Stimulated activated CD8-positive, alpha-beta memory T cell treated with anti-CD3 and anti-CD28 coated beads, Interleukin-4, amount 100 ng/mL, for 48 hours (primary cell): Measurements from ENCODE around the gene PALM3.

Source experiments
- DNase-seq: peaks from one replicate; pipeline ENCODE4 v3.0.0-alpha.2; 2020

The PALM3 gene, protein sequence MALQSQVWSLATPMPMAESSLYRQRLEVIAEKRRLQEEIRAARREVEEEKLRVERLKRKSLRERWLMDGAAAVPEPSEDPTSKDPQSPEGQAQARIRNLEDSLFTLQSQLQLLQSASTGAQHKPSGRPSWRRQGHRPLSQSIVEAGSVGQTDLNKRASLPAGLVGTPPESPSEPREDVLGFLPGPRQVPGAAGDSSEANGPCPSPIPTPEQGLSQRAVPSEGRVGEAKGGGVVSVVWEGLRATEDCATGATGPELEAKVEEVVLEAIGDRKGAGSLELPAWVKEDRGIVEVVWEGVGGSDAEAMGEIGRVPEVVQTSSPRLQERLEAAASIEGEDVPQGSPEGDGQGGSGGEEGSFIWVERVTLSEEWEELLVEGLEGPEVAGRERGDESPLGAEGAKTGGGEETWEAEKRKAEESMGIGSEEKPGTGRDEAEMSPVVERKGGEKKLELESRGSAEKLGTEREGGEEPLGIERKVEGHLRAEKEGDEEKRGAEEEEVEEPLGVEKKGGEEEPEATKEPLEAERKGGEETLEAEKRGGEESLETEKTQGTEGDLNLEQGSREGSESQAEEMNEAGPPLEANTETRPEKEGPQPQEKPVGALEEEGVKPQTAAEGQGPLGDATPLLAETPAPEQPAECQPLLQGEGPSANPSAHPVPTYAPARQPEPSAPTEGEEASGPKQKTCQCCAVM

DNA sequence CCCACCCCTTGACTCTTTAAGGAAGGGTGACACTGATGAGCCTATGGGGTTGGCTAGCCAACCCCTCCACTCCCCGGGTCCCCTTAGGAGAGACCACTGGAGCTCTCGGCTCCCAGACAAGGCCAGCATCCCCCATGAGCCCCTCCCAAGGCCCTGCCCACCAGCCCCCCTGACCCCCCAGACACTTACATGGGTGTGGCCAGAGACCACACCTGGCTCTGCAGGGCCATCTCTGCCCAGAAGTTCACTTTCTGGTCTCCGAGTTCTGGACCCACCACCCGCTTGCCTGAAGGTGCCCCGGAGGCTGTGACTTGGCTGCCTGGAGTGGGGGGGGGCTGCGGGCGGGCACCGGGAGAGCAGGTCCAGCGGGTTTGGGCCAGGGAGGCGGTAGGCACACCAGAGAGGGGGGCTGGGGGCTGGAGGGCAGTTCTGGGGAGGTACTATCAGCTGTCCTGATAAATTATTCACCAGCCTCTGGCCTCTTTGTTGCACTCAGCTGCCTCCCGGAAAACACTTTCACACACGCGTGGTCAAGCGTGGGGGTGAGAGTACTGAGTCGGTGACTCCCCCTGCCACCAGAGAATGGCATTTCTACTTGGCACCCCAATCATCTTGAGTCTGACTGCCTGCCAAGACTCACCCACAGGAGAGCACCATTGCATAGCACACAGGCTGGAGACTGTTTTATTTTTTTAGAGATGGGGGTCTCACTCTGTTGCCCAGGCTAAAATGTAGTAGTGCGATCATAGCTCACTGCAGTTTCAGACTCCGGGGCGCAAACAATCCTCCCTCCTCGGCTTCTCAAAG is at the start of gene PALM3:
Gene PALM3 (minus strand): TSS at position 326 of the 807 bp plus-strand sequence. CDS start 96 bp downstream, at position 230.
- DNase-seq: no peak

DNA sequence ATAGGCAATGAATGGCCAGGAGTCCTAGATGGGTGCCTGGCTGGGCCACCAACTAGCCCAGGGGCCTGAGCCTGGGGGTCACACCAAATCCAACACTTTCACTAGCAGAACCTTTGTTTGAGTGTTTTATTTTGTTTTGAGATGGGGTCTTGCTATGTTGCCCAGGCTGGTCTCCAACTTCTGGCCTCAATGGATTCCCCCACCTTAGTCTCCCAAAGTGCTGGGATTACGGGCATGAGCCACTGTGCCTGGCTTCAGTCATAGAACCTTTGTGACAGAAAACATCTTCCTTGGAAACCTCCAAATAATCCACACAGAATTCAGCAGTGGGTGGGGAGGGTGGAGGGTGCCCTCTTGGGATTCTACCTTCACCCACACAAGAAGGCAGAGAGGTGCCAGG is 49.6 kb upstream of the PALM3 start:
- DNase-seq: no peak

GRCh38 chr19:14110650-14111049 is 48.8 kb upstream of the PALM3 start:
- DNase-seq: no peak

DNA sequence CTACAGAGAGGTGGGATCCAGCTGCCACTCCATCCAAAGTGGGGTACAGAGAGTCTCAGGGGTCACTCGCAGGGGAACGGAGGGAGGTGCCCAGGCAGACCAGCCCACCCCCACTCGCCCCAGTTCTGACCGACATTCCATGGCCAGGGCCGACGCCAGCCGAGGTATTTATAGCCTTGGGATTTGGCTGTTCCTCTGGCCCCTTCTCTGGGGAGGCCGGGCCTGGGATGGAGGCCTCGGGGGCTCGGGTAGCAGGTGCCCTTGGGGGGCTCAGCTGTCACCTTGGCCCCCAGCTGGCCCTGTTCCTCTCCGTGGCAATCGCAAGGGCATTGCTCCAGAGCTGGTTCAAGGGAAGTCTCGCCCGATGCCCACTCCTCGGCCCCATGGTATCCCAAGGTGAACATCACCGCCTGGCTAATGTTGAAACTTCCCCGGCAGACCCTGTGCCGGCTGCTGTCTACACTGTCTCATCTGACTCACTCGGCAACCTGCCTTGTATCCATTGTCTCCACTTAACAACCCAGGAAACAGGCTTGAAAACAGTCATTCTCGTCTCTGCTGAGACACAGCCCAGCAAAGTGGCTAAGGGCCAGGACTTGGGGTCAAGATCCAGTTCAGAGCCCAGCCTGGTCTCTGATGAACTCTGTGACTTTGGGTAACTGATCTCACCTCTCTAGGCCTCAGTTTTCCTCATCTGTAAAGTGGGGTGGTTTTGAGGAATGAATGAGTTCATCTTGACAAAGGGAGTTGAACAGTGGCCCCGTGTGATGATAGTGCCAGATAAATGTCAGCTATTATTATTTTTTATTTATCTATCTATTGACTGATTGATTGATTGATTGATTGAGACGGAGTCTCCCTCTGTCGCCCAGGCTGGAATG is 45.9 kb upstream of the PALM3 start:
- DNase-seq: no peak

DNA sequence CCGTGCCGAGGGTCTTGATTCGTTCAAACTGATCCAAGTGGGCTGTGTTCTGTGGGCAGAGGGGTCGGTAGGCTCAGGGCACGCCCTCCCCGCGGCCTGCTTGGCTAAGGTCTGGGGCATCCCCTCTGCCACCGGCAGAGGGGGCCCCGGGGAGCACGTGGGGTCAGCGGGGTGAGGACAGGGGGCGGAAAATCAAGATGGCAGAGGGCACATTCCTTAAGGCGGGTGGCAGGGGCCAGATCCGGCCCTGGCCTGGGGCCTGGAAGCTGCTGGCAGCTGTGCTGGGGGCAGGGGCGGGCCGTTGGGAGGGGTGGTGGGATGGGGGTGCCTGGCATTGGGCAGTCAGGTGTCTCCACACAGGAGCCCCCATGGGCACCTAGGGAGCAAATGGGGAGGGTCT is 45.0 kb upstream of the PALM3 start:
- no peak for DNase-seq

- DNase-seq: no peak
Observed at GRCh38 chr19:14105680-14106079, 43.8 kb upstream of the PALM3 start.

GRCh38 chr19:14103310-14103709 is 41.4 kb upstream of the PALM3 start:
- no peak for DNase-seq

DNA sequence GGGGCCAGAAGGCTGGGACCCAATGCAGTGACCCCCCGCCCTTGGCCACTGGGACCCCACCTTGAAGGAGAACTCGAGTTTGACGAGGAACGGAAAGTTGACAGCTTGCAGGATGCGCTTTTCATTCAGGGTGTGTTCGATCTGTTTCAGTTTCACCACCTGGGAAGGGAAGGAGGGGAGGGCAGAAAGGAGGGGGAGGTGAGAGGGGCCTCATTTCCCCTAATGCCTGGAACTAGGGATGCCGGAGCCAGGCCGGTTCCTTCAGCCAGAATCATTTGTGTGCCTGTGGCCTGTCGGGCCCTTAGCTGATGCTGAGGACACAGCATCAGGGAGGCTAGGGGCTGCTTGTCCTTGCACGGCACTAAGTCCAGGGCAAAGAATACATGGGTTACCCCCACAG is 40.9 kb upstream of the PALM3 start:
- DNase-seq: no peak

DNA sequence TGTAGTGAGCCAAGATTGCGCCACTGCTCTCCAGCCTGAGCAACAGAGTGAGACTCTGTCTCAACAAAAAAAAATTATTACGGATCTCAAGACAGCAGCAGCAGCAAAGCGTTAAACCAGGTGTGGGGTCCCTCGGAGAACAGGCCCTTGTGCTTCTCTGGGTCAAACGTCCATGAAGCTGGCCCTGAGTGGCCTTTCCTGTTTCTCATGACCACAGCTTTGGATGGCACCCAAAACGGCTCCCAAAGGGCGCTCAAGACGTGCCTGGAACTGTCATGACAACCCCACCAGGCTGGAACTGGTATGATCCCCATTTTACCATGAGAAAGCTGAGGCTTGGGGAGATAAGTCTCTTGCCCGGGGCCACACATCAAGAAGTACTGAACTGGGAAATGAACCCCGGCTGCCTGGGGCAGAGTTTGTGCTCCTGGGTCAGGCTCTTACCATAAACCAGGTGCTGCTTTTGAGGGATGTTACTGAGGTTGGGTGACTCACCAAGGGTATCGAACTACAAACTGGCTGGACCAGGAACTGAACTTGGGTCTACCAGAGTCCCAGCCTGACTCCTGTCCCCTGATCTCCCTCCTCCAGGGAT is 40.3 kb upstream of the PALM3 start:
- DNase-seq: no peak

GRCh38 chr19:14101003-14101545 is 39.2 kb upstream of the PALM3 start:
- no peak for DNase-seq

DNA sequence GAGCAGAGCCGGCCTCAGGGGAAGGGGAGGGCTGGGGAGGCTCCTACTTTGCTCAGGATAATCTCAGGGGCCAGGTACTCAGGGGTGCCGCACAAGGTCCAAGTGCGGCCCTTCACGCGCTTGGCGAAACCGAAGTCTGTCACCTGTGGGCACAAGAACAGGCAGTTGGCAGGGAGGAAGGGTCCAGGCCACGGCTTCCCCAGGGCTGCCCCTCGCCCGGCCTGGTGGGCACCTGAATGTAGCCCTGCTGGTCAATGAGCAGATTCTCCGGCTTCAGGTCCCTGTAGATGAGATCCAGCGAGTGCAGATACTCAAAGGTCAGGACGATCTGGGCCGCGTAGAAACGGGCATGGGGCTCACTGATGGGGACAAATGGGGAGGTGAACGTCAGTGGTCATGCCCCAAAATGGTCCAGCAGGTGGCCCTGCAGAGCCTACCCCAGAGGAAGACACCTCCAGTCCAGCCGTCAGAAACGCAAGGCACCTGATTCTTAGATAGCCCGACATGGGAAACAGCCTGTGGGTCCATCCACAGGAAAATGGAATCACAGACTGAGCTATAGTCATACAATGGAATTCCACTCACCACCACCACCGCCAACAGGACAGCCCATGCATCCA is 35.8 kb upstream of the PALM3 start:
- no peak for DNase-seq

DNA sequence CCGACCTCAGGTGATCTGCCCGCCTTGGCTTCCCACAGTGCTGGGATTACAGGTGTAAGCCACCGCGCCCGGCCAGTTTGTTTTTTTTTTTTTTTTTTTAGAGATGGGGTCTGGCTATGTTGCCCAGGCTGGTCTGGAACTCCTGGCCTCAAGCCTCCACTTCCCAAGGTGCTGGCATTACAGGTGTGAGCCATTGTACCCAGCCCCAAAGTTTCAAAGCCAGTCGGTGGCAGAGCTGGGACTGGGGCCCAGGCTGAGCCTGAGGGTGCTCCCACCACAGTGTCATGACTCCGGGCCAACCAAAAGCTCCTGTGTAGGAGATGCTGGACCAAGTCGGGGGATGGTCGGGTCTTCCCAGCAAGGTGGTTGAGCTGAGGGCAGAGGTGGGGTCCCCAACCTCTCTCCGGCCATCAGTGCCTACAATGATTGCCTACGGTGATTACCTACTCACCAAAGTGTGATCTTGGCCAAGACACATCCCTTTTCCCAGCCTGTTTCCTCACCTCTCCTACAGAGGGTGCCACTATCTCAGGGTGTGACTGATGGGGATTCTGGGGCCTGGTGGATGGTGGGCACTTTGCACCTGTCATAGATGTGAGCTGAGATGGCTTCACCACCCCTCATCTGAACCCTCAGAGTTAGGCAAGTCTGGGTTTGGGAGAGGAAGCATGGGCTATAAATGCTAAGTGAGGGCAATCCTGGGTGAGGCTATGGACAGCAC is 34.6 kb upstream of the PALM3 start:
- no peak for DNase-seq

DNA sequence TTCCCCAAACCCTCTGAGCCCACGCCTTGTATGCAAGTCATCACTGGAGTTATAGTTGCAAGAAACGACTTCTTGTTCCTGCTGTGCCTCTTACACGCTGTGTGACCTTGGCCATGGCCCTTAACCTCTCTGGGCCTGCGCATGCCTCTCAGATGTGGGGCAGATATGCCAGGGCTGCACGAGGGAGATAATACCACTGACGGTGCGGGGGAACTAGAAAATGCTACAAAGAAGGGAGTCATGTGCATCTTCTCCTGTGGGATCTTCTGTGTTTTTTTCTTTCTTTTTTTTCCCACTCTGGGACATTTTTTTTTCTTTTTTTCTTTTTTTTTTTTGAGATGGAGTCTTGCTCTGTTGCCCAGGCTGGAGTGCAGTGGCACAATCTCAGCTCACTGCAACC is 33.0 kb upstream of the PALM3 start:
- DNase-seq: no peak

DNA sequence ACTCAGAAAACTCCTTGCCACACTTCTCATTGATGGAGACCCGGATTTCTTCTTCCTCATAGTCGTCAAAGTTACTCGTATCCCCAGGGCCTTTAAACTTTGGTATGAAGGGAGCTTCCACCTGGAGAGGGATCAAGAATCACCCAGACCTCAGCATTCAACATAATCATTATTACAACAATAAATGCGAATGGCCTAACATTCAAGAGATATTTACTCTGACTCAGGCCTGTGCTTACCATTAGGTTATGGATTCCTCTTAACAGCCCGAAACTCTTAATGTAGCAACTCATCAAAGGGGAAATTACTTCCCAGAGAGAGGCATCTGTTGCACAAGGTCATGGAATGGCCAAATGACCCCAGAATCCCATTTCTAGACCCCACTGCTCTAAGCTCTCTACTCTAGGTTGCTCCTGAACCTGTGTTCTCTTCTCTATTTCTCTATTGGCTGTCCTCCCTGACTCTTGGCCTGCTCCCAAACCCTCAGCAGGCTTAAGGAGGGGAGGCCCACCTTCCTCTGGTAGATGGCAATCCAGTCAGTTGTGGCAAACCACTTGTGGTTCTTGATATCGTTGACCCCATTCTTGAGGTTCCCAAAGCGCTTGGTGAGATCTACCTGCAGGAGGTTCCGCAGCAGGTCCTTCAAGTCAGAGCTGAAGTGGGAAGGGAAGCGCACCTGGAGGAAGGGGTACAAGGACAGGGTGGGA is 31.4 kb upstream of the PALM3 start:
- no peak for DNase-seq

DNA sequence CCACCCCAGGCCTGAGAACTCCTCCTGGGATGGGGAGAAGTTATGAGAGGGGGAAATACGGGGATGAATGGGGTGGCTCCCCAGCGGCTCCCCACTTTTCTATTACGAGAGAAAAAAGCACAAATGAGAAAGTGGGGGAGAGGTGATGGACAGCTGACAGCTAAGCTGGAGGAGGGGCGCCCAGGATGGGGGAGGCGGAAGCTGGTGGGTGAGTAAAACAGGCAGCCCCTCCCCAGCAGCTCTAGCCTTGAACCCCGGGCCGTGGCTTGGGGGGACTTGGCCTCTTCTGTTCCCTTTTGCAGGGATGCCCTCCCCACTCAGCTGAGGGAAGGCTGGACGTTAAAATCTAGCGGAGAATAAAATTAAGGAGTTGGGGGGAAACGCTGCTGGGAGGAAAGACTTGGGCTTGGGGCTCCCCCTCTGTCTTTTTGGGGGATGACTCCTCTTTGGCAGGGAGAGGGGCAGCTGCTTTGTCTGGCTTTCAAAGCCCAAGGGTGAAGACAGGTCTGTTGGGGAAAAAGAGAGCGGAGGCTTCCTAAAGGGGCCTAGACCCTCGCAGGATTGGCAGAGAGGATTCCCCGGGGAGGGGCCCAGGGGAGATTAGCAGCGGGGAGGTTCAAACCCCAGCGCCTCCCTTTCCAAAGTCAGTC is 30.1 kb upstream of the PALM3 start:
- DNase-seq: peak; percentile 67

DNA sequence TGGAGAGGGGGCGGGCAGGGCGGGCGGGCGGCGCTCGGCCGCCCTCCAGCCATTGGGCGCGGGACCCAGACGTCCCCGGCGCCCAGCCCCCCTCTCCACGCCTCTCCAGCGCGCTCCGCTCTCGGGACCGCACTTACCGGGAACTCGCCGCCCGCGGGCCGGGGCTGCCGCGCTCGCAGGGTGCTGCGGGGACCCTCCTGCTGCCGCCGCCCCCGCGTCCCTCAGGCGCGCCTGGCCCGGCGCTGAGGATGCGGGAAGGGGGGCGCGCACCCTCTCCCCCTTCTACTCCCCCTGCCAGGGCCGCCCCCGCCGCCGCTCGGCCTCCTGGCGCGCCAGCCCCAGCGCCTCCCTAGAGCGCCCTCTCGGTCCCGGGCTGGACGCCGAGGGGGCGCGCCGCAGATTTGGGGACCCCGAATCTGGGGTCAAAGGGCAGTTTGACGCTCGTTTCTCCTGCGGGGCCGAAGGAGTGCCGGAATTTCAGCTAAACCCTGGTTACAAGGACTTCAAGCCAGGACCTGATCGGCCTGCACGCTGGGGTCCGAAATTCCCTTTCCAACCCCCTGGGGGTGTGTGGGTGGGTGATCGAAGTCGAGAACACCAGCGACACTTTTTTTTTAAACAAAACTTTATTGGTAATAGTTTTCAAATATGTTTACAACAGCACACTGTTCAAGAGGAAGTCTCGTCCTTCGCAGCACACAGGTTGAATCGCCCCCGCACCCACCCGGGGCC is 29.4 kb upstream of the PALM3 start:
- DNase-seq: peak; percentile 80

DNA sequence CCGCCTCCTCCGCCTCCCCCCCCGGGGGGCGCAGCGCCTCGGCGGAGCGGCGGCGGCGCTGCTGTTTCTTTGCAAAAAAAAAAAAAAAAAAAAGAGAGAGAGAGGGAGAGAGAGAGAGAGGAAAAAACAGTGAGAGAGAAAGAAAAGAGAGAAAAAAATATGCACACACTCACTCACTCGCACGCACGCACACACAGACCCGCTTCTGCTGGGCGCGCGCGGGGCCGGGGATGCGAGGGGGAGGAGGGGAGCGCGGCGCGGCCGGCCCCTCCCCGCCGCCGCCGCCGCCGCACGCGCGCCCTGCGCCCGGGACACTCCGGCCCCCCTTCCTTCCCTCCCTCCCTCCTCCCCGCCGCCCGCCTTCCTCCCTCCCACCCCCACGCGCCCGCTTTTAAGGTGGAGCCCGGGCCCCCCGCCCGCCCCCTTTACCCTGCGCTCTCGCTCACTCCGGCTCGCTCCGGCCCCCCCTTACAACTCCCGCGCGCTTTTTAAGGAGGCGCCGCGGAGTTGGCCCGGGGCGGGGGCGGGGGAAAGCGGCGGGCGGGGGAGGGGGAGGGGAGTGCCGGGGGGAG is 28.7 kb upstream of the PALM3 start, which contains the start of gene SAMD1:
Gene SAMD1 (minus strand): TSS at position 243 of the 572 bp plus-strand sequence.
- DNase-seq: peak; percentile 84
